Endodermal cell (in vitro differentiated cells): ENCODE measurements around the gene KLHL41. TPM values are rescaled to one million over a fixed set of nuclear protein-coding genes. Genes with fewer than 3 reads are reported as not detected.

Experiments
- DNase-seq: peaks from one replicate; pipeline ENCODE4 v3.0.0-alpha.2; 2017
- H3K27ac ChIP-seq: 2 replicates; pipeline ENCODE4 v1.5.1; 2013; ENCODE audit warnings: mild to moderate bottlenecking, low read depth, low read length, moderate library complexity
- H3K27me3 ChIP-seq: 2 replicates; pipeline ENCODE4 v1.6.1; 2013; ENCODE audit warnings: mild to moderate bottlenecking, low read length, moderate library complexity; ENCODE audit not compliant: insufficient read depth, control insufficient read depth, poor library complexity, severe bottlenecking
- H3K36me3 ChIP-seq: 2 replicates; pipeline ENCODE4 v1.7.0; 2013; ENCODE audit warnings: mild to moderate bottlenecking, low read length, moderate library complexity; ENCODE audit not compliant: control insufficient read depth, insufficient read depth
- H3K4me1 ChIP-seq: one replicate; pipeline ENCODE4 v1.7.0; 2013; ENCODE audit warnings: low read length; ENCODE audit not compliant: control insufficient read depth, insufficient read depth
- H3K4me3 ChIP-seq: 2 replicates; pipeline ENCODE4 v1.5.1; 2013; ENCODE audit warnings: mild to moderate bottlenecking, low read length, moderate library complexity
- H3K9ac ChIP-seq: 2 replicates; pipeline ENCODE4 v1.6.1; 2013; ENCODE audit warnings: mild to moderate bottlenecking, low read length, moderate library complexity; ENCODE audit not compliant: poor library complexity, severe bottlenecking; ENCODE audit errors: extremely low read depth
- H3K9me3 ChIP-seq: 2 replicates; pipeline ENCODE4 v1.6.1; 2013; ENCODE audit warnings: mild to moderate bottlenecking, low read length, moderate library complexity; ENCODE audit not compliant: control insufficient read depth
- H3K27ac Mint-ChIP-seq: 2 replicates; pipeline ENCODE4 v1.8.0; 2020; ENCODE audit warnings: mixed read lengths
- H3K27me3 Mint-ChIP-seq: 2 replicates; pipeline ENCODE4 v1.8.0; 2021; ENCODE audit warnings: mild to moderate bottlenecking, mixed read lengths; ENCODE audit not compliant: insufficient read depth
- H3K36me3 Mint-ChIP-seq: 2 replicates; pipeline ENCODE4 v1.8.0; 2020; ENCODE audit warnings: low read depth, mixed read lengths
- H3K4me1 Mint-ChIP-seq: 2 replicates; pipeline ENCODE4 v1.8.0; 2020; ENCODE audit warnings: mixed read lengths
- H3K4me3 Mint-ChIP-seq: 2 replicates; pipeline ENCODE4 v1.8.0; 2020; ENCODE audit warnings: mild to moderate bottlenecking, moderate library complexity, mixed read lengths
- H3K9me3 Mint-ChIP-seq: 2 replicates; pipeline ENCODE4 v1.8.0; 2020; ENCODE audit warnings: mild to moderate bottlenecking, mixed read lengths
- CTCF ChIP-seq: fragments of 200-600 bp; sonication (generic); conservative IDR thresholded peaks from 2 replicates; pipeline ENCODE4 v1.5.0; 2021; ENCODE audit warnings: antibody characterized with exemption, mild to moderate bottlenecking
- WGBS, 2 experiments: methylation state at CpG; one replicate each; pipeline versions ENCODE4 v1.1.5 to v1.1.7; 2013; ENCODE audit warnings: missing lambda C conversion rate in 2 of 2, mixed read lengths in 1 of 2; ENCODE audit not compliant: insufficient coverage in 1 of 2, insufficient read length in 1 of 2; 5-methylcytosine and 5-hydroxymethylcytosine counted together
- total RNA-seq, 2 donors: library from RNA; stranded (reverse); fragmentation: NEBNext Ultra II Directional in 1 of 2; extraction: Animal tissue kit (Norgen Biotek cat#: 25700) in 1 of 2; gene quantifications; 2 replicates in 1 of 2; 3 replicates in 1 of 2; pipeline ENCODE4 v1.2.1, GENCODE V29; 2021

KLHL41 gene
- total RNA-seq, 2 donors from 2014 or later: not detected

GRCh38 chr2:169469952-169470572 is 39.4 kb upstream of the KLHL41 start:
- DNase-seq: no peak
- H3K27ac Mint-ChIP-seq: no peak overlapping the region
- peaks cover 6% of the 10 kb centered on the region for H3K4me1 Mint-ChIP-seq
- no peaks in the 10 kb centered on the region for H3K27me3 ChIP-seq
- no peaks in the 10 kb centered on the region for H3K9me3 ChIP-seq
- H3K9ac ChIP-seq: no peak overlapping the region
- H3K36me3 Mint-ChIP-seq: no peaks in the 10 kb centered on the region
- H3K36me3 ChIP-seq: no peaks in the 10 kb centered on the region
- no peak for TF ChIP-seq CTCF
- no peaks in the 10 kb centered on the region for H3K9me3 Mint-ChIP-seq
- H3K4me3 Mint-ChIP-seq: no peak overlapping the region
- no peak overlapping the region for H3K27ac ChIP-seq
- peaks cover 9% of the 10 kb centered on the region for H3K27me3 Mint-ChIP-seq
- no peak overlapping the region for H3K4me3 ChIP-seq
- WGBS, 2 experiments: 95% methylated on average over 2 of the region's 3 CpGs; no CpG with 5 or more reads in 1 of the 2 experiments
- H3K4me1 ChIP-seq: peaks cover 4% of the 10 kb centered on the region

GRCh38 chr2:169472249-169472648 is 37.3 kb upstream of the KLHL41 start:
- H3K36me3 Mint-ChIP-seq: no peaks in the 10 kb centered on the region
- no peak overlapping the region for H3K4me3 Mint-ChIP-seq
- H3K4me3 ChIP-seq: no peak overlapping the region
- peaks cover 6% of the 10 kb centered on the region for H3K4me1 Mint-ChIP-seq
- no peak overlapping the region for H3K9ac ChIP-seq
- H3K4me1 ChIP-seq: peaks cover 4% of the 10 kb centered on the region
- DNase-seq: no peak
- H3K27me3 Mint-ChIP-seq: peaks cover 12% of the 10 kb centered on the region
- no peaks in the 10 kb centered on the region for H3K36me3 ChIP-seq
- no peaks in the 10 kb centered on the region for H3K9me3 Mint-ChIP-seq
- WGBS, 2 experiments: 69% methylated on average over 1 of the region's 1 CpG; no CpG with 5 or more reads in 1 of the 2 experiments
- H3K27me3 ChIP-seq: no peaks in the 10 kb centered on the region
- no peak for TF ChIP-seq CTCF
- H3K27ac Mint-ChIP-seq: no peak overlapping the region
- no peaks in the 10 kb centered on the region for H3K9me3 ChIP-seq
- no peak overlapping the region for H3K27ac ChIP-seq

- H3K4me3 Mint-ChIP-seq: no peak overlapping the region
- Histone ChIP-seq H3K4me3 (no peak overlapping the region), H3K27ac (no peak overlapping the region), H3K4me1 (peaks cover 4% of the 10 kb centered on the region), H3K27me3 (peaks cover 18% of the 10 kb centered on the region), H3K36me3 (no peaks in the 10 kb centered on the region), H3K9ac (no peak overlapping the region), H3K9me3 (no peaks in the 10 kb centered on the region)
- H3K36me3 Mint-ChIP-seq: no peaks in the 10 kb centered on the region
- H3K9me3 Mint-ChIP-seq: no peaks in the 10 kb centered on the region
- H3K27ac Mint-ChIP-seq: no peak overlapping the region
- TF ChIP-seq CTCF: no peak
- H3K4me1 Mint-ChIP-seq: peaks cover 10% of the 10 kb centered on the region
- peaks cover 42% of the 10 kb centered on the region for H3K27me3 Mint-ChIP-seq
- DNase-seq: no peak
- WGBS, 2 experiments: 92 to 100% methylated on average over 3 of the region's 3 CpGs
Measured at GRCh38 chr2:169476459-169476858, 33.0 kb upstream of the KLHL41 start.
